HS-5 (cell line): ENCODE data around the gene MSANTD2.

Experiments
- DNase-seq: peaks from one replicate; pipeline ENCODE4 v3.0.0-alpha.2; 2012; ENCODE audit warnings: low read depth

The MSANTD2 gene

DNA sequence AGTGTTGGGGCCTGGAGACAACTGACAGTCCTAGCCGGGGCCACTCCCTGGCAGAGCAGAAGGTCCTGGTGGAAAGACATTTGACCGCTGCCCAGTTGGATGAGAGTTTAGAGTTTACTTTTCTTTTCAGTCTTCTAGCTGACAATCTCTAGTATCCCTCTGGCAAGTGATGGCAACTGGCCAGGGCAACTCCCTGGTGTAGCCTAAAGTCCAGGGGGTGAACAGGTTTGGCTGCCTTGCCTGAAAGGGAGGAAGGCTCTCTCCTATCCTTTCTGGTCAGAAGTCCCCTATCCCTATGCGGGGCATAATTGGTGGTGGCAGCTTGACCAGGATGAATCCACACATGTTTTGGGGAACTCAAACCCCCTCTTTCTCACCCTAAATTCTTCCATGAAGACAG is 16.8 kb upstream of the MSANTD2 start:
- DNase-seq, result no peak

DNA sequence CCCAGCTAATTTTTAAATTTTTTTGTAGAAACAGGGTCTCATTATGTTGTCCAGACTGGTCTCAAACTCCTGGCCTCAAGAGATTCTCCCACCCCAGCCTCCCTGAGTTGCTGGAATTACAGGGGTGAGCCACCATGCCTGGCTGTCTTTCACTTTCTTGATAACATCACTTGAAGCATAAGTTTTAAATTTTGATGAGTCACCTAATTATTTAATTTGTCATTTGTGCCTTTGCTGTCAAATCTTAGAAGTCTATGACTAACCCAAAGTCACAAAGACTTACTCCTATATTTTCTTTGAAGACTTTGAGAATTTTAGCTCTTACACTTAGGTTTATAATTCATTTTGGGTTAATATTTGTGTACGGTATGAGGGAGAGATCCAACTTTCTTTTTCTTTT is 14.5 kb upstream of the MSANTD2 start:
- no peak for DNase-seq

DNA sequence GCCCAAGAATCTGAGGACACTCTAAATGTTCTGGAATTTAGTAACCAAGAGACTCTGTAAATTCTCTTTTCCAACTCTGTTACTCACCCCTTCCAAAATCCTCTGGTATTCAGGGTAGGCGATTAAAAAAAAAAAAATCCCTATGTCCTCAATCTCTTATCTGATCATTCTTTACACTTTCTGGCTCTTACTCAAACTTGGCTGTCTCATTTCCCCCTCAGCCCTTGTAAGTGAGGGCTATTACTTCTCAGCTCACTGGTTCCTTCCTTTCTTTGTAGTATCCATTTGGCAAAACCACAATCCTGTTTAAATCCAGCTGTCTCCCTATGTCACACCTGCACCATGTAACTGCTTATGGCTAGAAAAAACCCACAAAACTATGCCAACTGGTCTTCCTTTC is 12.7 kb upstream of the MSANTD2 start:
- no peak for DNase-seq

DNA sequence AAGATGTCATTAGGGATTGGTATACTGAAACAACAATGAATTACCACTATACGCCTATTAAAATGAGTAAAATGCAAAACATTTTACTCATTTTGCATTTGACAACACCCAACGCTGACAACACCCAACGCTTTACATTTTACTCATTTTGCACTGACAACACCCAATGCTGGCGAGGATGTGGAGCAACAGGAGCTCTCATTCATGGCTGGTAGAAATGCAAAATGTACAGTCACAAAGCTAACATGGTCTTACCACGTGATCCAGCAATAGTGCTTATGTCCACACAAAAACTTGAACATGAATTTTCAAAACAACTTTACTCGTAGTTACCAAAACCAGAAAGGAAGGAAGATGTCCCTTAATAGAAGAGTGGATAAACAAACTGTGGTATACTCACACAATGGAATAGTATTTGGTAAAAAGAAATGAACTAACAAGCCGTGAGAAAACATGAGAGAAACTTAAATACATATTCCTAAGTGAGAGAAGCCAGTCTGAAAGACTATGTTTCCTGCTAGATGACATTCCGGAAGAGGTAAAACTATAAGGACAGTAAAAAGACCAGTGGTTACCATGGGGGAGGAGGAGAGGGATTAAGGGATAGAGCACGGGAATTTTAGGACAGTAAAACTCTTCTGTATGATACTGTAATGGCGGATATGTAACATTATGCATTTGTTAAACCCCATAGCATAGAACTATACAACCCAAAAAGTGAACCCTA is 11.4 kb upstream of the MSANTD2 start:
- DNase-seq, result no peak

DNA sequence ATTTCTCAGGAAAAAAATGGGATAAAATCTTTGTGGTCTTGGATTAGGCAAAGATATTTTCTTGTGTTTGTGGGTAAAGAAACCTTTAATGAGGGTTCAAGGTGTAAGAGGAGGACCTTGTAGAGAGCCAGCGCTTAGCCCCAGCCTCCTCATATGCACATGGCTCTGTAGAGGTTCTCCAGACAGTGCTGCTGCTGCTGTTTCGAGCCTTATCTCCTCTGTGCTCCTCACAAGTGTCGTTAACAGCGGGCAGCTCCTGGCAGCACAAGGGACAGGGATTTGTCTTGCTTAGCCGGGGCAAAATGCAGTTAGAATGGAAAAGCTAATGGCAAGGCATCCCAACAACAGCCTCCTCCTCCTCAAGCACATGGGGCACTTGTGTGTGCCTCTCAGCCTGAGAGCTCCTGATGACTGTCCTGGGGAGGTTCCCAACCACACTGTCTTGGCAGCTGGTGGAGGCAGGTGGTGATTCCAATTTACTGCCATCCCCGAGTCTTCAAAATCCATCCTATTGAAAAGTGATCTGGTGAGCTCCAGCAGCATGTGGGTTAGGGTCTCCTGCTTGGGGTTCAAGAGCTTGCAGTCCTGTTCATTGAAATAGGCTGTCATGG is 7.6 kb upstream of the MSANTD2 start:
- DNase-seq, result no peak

DNA sequence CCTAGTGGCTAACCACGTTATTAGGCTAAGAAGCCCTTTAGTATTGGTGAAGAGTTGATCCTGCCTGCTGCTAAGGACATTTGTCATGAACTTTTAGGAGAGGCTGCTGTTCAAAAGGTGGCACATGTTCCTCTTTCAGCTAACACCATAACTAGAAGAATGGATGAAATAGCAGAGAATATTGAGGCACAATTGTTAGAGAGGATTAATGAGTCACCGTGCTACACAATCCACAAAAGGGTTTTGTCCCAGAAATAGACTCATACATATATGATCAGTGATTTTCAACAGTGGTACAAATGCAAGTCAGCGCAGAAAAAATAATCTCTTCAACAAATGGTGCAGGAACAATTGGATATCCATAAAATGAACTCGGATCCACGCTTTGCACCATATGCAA is 7.0 kb upstream of the MSANTD2 start:
- DNase-seq, result no peak

DNA sequence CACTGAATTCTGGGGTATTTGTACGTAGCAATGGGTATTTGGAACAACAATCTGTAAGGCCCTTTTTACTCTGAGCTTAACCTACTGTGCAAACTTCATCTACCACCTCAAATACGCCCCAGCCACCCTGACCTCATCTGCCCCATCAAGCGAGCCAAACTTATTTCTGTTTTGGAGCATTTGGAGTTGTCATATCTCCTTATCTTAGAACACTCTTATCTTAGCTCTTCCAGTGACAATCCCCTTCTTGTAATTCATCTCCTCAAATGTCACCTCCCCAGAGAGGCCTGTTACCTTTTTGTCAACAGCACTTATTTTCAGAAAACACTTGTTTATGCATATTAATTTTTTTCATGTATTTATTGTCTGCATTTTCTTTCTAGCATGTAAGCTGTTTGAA is 4.7 kb upstream of the MSANTD2 start:
- DNase-seq, result no peak

DNA sequence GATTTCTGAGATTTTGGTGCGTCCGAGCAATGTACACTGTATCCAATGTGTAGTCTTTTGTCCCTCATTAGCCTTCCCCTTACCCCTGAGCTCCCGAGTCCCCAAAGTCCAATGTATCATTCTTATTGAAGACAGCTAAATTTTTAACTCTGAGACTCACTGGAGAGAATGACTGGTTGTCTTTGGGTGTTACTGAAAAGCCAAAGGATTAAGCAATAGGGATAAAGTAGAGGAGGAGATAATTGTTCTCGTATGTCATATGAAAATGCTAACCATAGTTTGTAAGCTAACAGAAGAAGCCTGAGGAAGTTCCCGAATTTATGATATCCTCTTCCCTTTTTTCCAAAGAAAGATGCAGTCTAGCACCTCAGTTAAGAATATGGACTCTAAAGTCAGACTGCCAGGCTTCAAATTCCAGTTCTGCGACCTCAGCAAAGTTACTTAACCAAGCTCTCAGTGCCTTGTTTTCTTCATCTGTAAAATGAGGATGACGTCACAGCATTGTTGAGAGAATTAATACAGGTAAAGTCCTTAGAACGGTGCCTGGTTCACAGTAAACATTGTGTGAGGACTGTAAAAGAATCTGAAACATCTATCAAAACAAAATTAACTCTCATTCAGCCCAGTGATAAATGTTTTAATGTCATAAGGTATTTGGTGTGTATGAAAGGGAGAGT is 1.6 kb upstream of the MSANTD2 start:
- no peak for DNase-seq

DNA sequence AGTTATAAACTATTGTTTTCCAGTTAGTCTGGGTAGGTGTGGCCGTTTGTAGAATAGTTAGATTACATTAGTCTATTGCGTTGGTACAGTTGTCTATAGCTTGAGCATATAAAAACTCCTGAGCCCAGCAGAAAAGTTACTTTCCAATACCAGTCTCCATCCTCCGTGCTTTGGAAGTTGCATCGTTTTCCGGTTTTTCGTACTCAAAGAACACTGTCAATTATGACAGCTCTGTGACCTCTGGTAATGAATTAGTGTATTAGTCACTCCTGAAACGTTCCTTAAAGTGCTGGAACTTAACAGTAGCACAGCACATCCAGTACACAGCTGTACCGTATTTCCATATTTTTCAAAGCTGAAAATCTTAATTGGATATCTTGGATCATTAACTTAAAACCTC is 808 bp upstream of the MSANTD2 start:
- DNase-seq, result no peak

DNA sequence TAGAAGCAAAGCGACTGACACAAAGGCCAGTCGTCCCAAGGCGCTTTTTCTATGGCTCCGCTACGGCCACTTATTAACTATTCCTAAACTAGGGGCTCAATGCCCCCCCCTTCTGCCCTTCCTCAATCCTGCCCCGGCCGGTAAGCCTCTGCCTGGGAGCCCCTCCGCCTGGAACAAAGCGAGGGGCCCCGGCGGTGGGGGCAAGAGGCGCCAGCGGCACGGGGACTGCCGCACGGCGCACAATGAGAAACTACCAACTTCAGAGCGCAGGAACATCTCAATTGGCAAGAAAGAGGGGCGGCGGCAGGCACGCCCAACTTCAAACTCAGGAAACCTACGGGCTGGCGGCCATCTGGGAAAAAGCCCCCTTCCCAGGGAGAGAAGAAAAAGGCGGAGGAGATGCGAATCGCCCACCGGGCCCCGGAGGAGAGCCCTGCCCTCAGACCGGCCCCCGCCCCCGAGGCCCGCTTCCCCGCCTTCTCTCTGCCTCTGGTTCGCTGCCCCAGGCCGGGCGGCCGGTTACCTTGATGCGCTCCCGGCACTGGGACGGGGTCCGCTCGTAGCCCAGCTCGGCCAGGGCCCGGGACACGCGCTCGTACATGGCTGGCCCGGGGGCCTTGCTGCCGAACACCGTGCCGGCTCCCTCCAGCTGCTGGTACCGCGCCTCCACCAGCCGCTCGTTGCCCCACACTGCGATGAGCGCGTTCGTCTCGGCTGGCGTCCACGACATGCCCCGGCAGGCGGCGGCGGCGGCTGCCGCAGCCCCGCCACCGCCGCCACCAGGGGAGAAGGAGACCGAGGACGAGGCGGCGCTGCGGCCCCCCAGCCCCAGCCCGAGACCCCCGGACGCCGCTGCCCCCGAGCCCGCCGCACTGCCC is 619 bp downstream of the MSANTD2 start:
- no peak for DNase-seq

DNA sequence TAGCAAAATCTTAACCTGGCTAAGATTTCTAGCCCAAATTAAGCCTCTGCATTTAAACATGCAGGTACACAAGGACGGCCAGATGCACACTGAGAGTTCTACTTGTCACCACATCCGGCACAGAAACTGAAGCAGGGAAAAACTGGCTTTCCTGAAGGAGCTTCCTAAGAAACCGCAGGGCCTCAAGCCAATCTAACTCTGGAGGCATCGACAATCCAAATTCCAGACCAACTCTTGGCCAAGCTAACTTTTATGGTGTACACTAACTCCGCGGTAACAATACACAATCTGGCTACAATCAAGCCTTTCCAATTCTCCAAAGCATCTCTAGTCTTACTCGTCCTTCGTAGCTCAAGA is 1.2 kb downstream of the MSANTD2 start:
- no peak for DNase-seq

DNA sequence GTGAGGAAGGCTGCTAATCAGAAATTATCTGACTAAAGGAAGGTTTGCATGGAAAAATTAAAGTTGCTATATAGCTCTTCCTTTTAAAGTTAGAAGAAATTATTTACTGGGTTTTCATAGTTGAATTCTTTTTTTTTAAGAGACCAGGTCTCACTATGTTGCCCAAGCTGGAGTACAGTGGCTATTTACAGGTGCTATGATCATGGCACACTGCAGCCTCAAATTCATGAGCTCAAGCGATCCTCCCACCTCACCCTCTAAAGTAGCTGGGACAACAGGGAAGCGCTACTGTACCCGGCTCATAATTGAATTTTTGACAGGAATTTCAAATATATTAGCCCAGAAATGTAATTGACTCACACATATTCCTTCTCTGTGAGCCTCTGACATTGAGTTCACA is 3.9 kb downstream of the MSANTD2 start:
- DNase-seq, result no peak

DNA sequence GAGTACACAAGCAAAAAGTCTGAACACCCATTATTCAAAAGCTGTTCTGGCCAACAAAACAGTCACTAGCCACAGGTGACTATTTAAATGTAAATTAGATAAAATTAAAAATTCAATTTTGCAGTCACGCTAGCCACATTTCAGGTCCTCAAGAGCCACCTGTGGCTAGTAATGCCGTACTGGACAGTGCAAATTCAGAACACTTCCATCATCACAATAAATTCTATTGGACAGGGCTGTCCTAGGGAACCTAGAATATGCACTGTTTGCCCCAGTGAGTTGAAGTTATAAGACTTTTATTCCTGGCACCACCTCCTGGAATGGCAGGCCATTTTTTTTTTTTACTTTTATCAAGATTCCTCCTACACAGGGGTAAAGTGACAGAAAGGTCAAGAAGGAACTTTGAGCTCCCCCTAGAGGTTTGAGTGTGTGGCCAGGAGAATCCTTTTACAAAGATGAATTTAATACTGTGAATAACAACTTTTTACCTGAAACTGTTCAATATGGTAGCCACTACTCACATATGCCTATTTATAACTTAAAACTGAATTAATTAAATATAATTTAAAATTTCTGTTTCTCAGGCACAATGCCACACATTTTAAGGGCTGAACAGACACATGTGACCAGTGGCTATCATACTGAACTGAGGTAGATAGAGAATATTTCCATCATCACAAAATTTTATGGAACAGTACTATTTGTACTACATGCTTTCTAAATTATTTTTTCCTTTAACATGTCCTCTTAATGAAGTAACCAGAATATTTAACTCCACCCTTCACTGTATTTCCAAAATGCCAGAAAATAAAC is 6.5 kb downstream of the MSANTD2 start:
- DNase-seq, result no peak

DNA sequence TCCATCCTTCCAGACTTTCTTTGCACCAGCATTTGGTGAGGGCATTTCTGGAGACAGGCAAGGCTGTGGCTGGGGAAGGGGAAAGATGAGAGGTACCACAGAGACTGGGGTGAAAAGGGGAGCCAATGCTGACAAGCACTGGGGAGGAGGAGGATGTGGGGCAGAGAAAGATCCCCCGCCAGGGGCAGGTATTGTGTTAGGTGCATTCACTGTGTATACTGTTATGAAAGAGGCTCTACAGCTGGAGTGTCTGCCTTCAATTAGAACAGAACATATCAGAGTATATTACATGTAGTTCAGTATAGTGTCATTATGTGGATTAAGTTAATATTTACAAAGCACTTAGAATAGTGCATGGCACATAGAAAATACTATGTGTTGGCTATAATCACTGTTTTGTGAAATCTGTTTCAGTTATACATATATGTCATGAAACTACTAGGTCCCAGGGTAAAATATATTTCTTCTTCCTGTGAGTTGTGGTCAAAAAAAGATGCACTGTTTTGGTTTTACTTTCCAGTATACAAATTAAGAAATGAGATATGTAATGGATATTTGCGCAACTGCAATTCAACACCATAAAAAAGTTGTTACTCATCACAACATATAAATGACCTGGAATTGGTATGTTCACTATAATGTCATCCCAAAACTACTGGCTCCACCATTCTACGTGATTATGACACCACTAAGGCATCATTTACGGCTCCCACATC is 8.4 kb downstream of the MSANTD2 start:
- DNase-seq, result no peak

DNA sequence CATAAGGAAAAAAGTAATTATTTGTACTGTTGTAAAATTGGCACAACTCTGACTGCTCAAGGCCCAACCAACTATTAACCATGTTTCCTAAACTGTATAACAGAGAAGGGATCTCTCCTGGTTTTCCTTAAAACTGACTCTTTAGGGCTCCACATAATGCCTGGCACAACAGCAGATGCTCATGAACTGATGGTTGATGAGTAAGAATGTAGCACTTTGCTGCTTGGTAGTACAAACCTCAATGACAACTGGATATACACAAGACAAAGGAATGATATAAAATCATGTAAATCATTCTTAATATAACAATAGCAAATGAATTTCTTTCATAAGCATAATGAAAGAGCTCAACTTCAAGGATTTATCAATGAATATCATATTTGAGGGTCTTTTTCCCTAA is 11.7 kb downstream of the MSANTD2 start:
- no peak for DNase-seq

DNA sequence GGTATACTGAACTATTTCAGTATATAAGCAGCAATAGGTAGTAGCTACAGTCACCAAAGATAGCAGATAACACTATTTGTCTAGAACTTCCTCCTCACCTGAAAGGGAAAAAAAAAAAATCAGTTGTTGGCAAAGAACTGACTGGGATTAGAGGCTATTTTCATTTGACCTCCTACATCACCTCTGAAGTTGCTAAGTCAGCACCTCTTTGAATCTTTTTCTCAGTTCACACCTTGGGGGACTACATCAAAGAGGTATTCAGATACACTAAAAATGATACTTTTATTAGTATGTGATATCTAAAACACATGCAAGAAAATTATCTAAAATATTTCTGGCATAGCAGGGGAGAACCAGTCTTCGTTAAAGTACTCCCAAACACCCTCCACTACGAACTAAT is 16.2 kb downstream of the MSANTD2 start:
- DNase-seq, result no peak

DNA sequence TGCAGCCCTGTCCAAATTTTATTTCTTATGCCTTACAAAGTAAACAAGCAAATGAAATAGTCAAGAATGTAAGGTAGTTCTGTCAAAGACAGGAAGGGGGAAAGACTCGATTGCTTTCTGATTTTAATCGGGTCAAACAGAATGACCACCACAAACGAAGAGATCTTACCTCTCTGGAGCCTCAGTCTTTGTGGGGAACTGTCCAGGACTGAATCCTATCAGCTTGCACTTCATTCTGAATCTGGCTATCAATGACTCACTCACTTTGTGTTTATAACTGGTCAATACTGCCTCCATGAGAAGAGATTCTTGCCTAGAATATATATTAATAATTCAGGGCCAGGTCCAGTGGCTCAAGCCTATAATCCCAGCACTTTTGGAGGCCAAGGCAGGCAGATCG is 17.2 kb downstream of the MSANTD2 start:
- DNase-seq, result no peak

DNA sequence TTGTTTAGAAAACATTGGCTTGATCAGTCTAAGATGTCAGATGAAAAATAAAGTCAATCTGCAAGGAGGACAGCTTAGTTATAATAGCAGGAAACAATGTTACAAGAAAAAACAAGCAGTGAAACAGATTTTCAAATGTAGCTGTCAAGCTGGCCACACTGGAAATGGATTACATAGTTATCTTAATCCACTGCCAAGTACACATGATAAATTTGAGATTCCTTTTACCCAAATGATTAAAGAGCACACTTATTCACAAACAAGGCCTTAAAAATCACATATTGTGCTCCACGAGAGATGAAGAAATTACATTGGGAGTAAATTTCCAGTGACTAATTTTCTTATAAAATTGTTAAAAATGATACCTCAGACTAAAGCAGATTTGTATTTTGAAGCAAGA is 20.6 kb downstream of the MSANTD2 start:
- DNase-seq, result no peak

DNA sequence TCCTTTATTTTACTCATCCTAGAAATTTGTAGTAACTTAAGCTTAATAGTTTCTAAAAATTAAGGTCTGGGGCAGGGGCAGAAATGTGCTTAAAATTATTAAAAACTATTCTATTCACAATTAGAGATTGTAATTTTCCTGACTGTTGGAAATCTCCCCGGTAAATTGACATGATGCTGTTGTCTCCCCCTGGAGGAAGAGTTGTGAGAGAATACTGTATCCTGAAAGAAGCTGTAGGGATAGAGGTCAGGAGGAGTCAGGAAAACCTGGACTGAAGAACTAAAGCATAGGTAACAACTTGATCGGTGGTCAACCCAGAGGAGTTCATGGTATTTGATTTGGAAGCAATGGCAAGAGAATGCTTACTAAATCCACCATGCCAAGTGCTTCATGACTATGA is 21.9 kb downstream of the MSANTD2 start:
- DNase-seq, result no peak

DNA sequence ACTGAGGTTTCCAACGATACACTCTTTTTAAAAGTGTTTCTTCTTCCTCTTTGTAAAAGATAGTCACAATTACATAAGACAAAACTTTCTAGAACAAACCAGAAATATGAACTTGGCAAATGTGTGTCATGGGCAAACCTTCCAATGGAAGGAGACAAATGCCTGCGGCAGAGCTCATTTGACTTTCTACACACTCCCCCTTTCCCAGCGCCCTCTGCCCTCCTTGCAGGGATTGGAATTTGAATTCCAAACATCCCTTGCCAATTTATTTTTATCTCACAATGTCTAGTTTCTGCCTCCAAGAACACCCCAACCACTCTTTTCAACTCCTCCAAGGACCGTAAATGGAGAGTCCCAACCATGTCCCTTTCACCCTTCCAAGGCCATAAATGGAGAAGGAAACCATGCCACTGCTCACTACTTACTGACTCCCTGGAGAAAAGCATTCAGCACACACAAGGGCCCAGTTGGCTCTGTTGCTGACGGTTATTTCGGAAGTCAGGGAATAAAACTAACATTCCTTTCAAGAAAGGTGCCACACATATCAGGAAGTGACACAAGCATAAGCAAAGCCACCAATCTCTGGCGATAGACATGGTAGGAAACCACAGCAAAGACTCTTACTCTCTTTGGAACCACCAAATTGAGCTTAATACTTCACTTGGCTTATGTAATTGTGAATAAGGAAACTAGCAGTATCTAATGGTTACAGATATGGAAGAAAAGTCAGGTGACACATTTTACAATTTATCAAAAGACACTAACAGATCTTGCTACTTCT is 23.2 kb downstream of the MSANTD2 start:
- DNase-seq, result no peak
